Astrocyte (in vitro differentiated cells and primary cell): ENCODE measurements around the gene SPPL2B. TPM values are rescaled to one million over a fixed set of nuclear protein-coding genes. Genes with fewer than 3 reads are reported as not detected.

Source experiments
- DNase-seq: peaks from one replicate; pipeline ENCODE4 v3.0.0-alpha.2; 2010; ENCODE audit warnings: low read depth
- FAIRE-seq: peaks from 2 replicates; lab custom pipeline; 2011; peaks lifted over from hg19 to GRCh38; lab: Jason Lieb, UNC
- H2AFZ ChIP-seq: 2 replicates; pipeline ENCODE4 v1.6.0; 2012; ENCODE audit warnings: low read depth, low read length, inconsistent platforms
- H3K27ac ChIP-seq: 2 replicates; pipeline ENCODE4 v1.5.1; 2011; ENCODE audit warnings: low read depth, low read length, inconsistent platforms
- H3K27me3 ChIP-seq: 2 replicates; pipeline ENCODE4 v1.6.0; 2011; ENCODE audit warnings: low read length, inconsistent platforms; ENCODE audit not compliant: insufficient read depth
- H3K36me3 ChIP-seq: 2 replicates; pipeline ENCODE4 v1.5.1; 2011; ENCODE audit warnings: low read length, inconsistent platforms; ENCODE audit not compliant: insufficient read depth
- H3K4me1 ChIP-seq: 2 replicates; pipeline ENCODE4 v1.5.1; 2011; ENCODE audit warnings: low read length, inconsistent platforms; ENCODE audit not compliant: insufficient read depth
- H3K4me2 ChIP-seq: 2 replicates; pipeline ENCODE4 v1.6.0; 2012; ENCODE audit warnings: low read length, inconsistent platforms
- H3K4me3 ChIP-seq: 2 replicates; pipeline ENCODE4 v1.5.1; 2011; ENCODE audit warnings: low read depth, mild to moderate bottlenecking, low read length, inconsistent platforms; ENCODE audit not compliant: insufficient read depth
- H3K79me2 ChIP-seq: 2 replicates; pipeline ENCODE4 v1.6.0; 2012; ENCODE audit warnings: mild to moderate bottlenecking, low read length, inconsistent platforms; ENCODE audit not compliant: insufficient read depth
- H3K9ac ChIP-seq: 2 replicates; pipeline ENCODE4 v1.6.0; 2012; ENCODE audit warnings: mild to moderate bottlenecking, low read length, inconsistent platforms
- H3K9me3 ChIP-seq: 2 replicates; pipeline ENCODE4 v1.5.1; 2012; ENCODE audit warnings: low read depth, mild to moderate bottlenecking, low read length, inconsistent platforms; ENCODE audit not compliant: insufficient read depth
- H4K20me1 ChIP-seq: 2 replicates; pipeline ENCODE4 v1.6.0; 2012; ENCODE audit warnings: low read length, inconsistent platforms; ENCODE audit not compliant: insufficient read depth
- H3K27ac Mint-ChIP-seq: one replicate; pipeline ENCODE4 v1.8.0; 2021; ENCODE audit warnings: mild to moderate bottlenecking, mixed read lengths; ENCODE audit not compliant: unreplicated experiment
- H3K27me3 Mint-ChIP-seq: one replicate; pipeline ENCODE4 v1.8.0; 2021; ENCODE audit warnings: low read depth, mixed read lengths; ENCODE audit not compliant: unreplicated experiment
- H3K36me3 Mint-ChIP-seq: one replicate; pipeline ENCODE4 v1.8.0; 2021; ENCODE audit warnings: low read depth, mixed read lengths; ENCODE audit not compliant: unreplicated experiment
- H3K4me1 Mint-ChIP-seq: one replicate; pipeline ENCODE4 v1.8.0; 2021; ENCODE audit warnings: low read depth, mixed read lengths; ENCODE audit not compliant: unreplicated experiment
- H3K4me3 Mint-ChIP-seq: one replicate; pipeline ENCODE4 v1.8.0; 2021; ENCODE audit warnings: mild to moderate bottlenecking, moderate library complexity, mixed read lengths; ENCODE audit not compliant: unreplicated experiment
- H3K9me3 Mint-ChIP-seq: one replicate; pipeline ENCODE4 v1.8.0; 2021; ENCODE audit warnings: mild to moderate bottlenecking, mixed read lengths; ENCODE audit not compliant: unreplicated experiment
- EZH2 ChIP-seq: IDR thresholded peaks from 2 replicates; pipeline ENCODE4 v1.6.1; 2012; ENCODE audit warnings: mild to moderate bottlenecking, low read length, inconsistent platforms; ENCODE audit not compliant: insufficient read depth
- total RNA-seq: library from RNA; stranded (reverse); gene quantifications from 2 replicates; pipeline ENCODE4 v1.2.1, GENCODE V29; 2021
- TF ChIP-seq, protein P1 (sequence below): IDR thresholded peaks from 2 replicates; pipeline ENCODE4 v1.5.1; 2011; ENCODE audit warnings: low read depth, mild to moderate bottlenecking, inconsistent platforms, low read length, moderate library complexity; ENCODE audit not compliant: insufficient read depth

The SPPL2B gene
- total RNA-seq, 1 donor from 2014 or later = 55.4 TPM

GRCh38 chr19:2335848-2336247 lies 7.4 kb downstream of the SPPL2B start:
- no peaks in the 10 kb centered on the region for H3K36me3 Mint-ChIP-seq
- Histone ChIP-seq H3K79me2 (peaks cover 67% of the 10 kb centered on the region), H3K4me3 (no peak overlapping the region), H3K4me1 (peaks cover 4% of the 10 kb centered on the region), H3K9ac (no peak overlapping the region), H3K9me3 (no peaks in the 10 kb centered on the region), H3K27me3 (no peaks in the 10 kb centered on the region), H4K20me1 (peaks cover 73% of the 10 kb centered on the region), H2AFZ (no peak overlapping the region), H3K4me2 (no peak overlapping the region), H3K27ac (no peak overlapping the region), H3K36me3 (no peaks in the 10 kb centered on the region)
- no peak for DNase-seq
- H3K27ac Mint-ChIP-seq = no peak overlapping the region
- H3K9me3 Mint-ChIP-seq = no peaks in the 10 kb centered on the region
- H3K27me3 Mint-ChIP-seq = no peaks in the 10 kb centered on the region
- peaks cover 4% of the 10 kb centered on the region for H3K4me1 Mint-ChIP-seq
- peak; percentile 32 for FAIRE-seq
- TF ChIP-seq EZH2 = no peak
- TF ChIP-seq, protein P1, sequence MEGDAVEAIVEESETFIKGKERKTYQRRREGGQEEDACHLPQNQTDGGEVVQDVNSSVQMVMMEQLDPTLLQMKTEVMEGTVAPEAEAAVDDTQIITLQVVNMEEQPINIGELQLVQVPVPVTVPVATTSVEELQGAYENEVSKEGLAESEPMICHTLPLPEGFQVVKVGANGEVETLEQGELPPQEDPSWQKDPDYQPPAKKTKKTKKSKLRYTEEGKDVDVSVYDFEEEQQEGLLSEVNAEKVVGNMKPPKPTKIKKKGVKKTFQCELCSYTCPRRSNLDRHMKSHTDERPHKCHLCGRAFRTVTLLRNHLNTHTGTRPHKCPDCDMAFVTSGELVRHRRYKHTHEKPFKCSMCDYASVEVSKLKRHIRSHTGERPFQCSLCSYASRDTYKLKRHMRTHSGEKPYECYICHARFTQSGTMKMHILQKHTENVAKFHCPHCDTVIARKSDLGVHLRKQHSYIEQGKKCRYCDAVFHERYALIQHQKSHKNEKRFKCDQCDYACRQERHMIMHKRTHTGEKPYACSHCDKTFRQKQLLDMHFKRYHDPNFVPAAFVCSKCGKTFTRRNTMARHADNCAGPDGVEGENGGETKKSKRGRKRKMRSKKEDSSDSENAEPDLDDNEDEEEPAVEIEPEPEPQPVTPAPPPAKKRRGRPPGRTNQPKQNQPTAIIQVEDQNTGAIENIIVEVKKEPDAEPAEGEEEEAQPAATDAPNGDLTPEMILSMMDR = no peak
- no peak overlapping the region for H3K4me3 Mint-ChIP-seq

GRCh38 chr19:2336528-2337328 lies 8.2 kb downstream of the SPPL2B start:
- Mint-ChIP-seq H3K27ac (no peak overlapping the region), H3K9me3 (no peaks in the 10 kb centered on the region), H3K36me3 (no peaks in the 10 kb centered on the region), H3K4me1 (peaks cover under 1% of the 10 kb centered on the region), H3K27me3 (no peaks in the 10 kb centered on the region), H3K4me3 (no peak overlapping the region)
- no peaks in the 10 kb centered on the region for H3K36me3 ChIP-seq
- peaks cover 4% of the 10 kb centered on the region for H3K4me1 ChIP-seq
- peaks cover 58% of the 10 kb centered on the region for H3K79me2 ChIP-seq
- no peak overlapping the region for H3K4me3 ChIP-seq
- H2AFZ ChIP-seq = no peak overlapping the region
- no peak for TF ChIP-seq EZH2
- TF ChIP-seq, protein P1 = no peak
- no peaks in the 10 kb centered on the region for H3K9me3 ChIP-seq
- no peak overlapping the region for H3K4me2 ChIP-seq
- peak overlapping the region; percentile 21 for H3K27ac ChIP-seq
- peaks cover 64% of the 10 kb centered on the region for H4K20me1 ChIP-seq
- H3K9ac ChIP-seq = no peak overlapping the region
- H3K27me3 ChIP-seq = no peaks in the 10 kb centered on the region
- no peak for FAIRE-seq
- DNase-seq = no peak

GRCh38 chr19:2337329-2337707 lies 8.8 kb downstream of the SPPL2B start:
- no peaks in the 10 kb centered on the region for H3K36me3 Mint-ChIP-seq
- H3K4me3 Mint-ChIP-seq = no peak overlapping the region
- no peak overlapping the region for H3K27ac Mint-ChIP-seq
- H3K9me3 ChIP-seq = no peaks in the 10 kb centered on the region
- H3K9ac ChIP-seq = peak overlapping the region; percentile 38
- peak overlapping the region; percentile 9 for H2AFZ ChIP-seq
- peaks cover 52% of the 10 kb centered on the region for H3K79me2 ChIP-seq
- H3K4me1 ChIP-seq = peaks cover 4% of the 10 kb centered on the region
- no peak for FAIRE-seq
- H3K27me3 Mint-ChIP-seq = no peaks in the 10 kb centered on the region
- H3K27me3 ChIP-seq = no peaks in the 10 kb centered on the region
- no peaks in the 10 kb centered on the region for H3K9me3 Mint-ChIP-seq
- no peaks in the 10 kb centered on the region for H3K4me1 Mint-ChIP-seq
- peak overlapping the region; percentile 21 for H3K27ac ChIP-seq
- peaks cover 58% of the 10 kb centered on the region for H4K20me1 ChIP-seq
- peak; percentile 47 for DNase-seq
- TF ChIP-seq, protein P1 = peak; percentile 7
- no peak for TF ChIP-seq EZH2
- H3K36me3 ChIP-seq = no peaks in the 10 kb centered on the region
- no peak overlapping the region for H3K4me2 ChIP-seq
- no peak overlapping the region for H3K4me3 ChIP-seq
